Thoracic aorta (tissue), 2 donors: ENCODE data around the gene SKAP1. TPM values are rescaled to one million over a fixed set of nuclear protein-coding genes. Genes with fewer than 3 reads are reported as not detected.
"Not testable (repeated sequence)": the region's sequence is repeated elsewhere in the genome, so short reads cannot be mapped to it uniquely, and the experiment has no call there.

Source experiments
- ATAC-seq: fragments of 150-250 bp; one replicate; pipeline ENCODE4 v1.8.0; 2017; ENCODE audit warnings: low read depth; ENCODE audit not compliant: insufficient number of reproducible peaks, low FRiP score
- DNase-seq: peaks from one replicate; pipeline ENCODE4 v3.0.0-alpha.2; 2020; ENCODE audit warnings: low spot score
- H3K27ac ChIP-seq, 2 donors: fragments of 200-600 bp; sonication (generic); 1 replicate in 1 of 2; 2 replicates in 1 of 2; pipeline ENCODE4 v1.5.1; 2016; ENCODE audit warnings: mild to moderate bottlenecking in 2 of 2, moderate library complexity in 2 of 2
- H3K27me3 ChIP-seq: fragments of 200-600 bp; sonication (generic); replicated peaks from 2 replicates; pipeline ENCODE4 v1.6.0; 2016; ENCODE audit warnings: mild to moderate bottlenecking; ENCODE audit not compliant: insufficient read depth
- H3K36me3 ChIP-seq: fragments of 200-600 bp; sonication (generic); one replicate; pipeline ENCODE4 v1.5.1; 2016
- H3K4me1 ChIP-seq, 2 donors: fragments of 200-600 bp; sonication (generic); 1 replicate in 1 of 2; 2 replicates in 1 of 2; pipeline versions ENCODE4 v1.5.1 to v1.6.0; 2016; ENCODE audit warnings: low read depth in 2 of 2, mild to moderate bottlenecking in 1 of 2; ENCODE audit not compliant: control insufficient read depth in 1 of 2
- H3K4me3 ChIP-seq: fragments of 200-600 bp; sonication (generic); 2 replicates; pipeline ENCODE4 v1.5.1; 2016; ENCODE audit warnings: mild to moderate bottlenecking
- H3K9me3 ChIP-seq: fragments of 200-600 bp; sonication (generic); 2 replicates; pipeline ENCODE4 v1.5.1; 2016
- CTCF ChIP-seq: fragments of 200-600 bp; sonication (generic); IDR thresholded peaks from one replicate; pipeline ENCODE4 v1.5.1; 2019; ENCODE audit warnings: antibody characterized with exemption
- total RNA-seq, 2 donors: library from RNA; depleted of rRNA; stranded (reverse); fragments of >200 nt; gene quantifications; one replicate each; pipeline versions ENCODE4 v1.1.0 to v1.2.3, GENCODE V29; 2016

The SKAP1 gene
- total RNA-seq, 2 donors from 2014 or later: 2.6 TPM; not detected in 1

- Histone ChIP-seq H3K4me1 (peaks cover 0 to 7% of the 10 kb centered on the region in 2 donors), H3K27ac (no peak overlapping the region), H3K9me3 (no peaks in the 10 kb centered on the region), H3K27me3 (no peaks in the 10 kb centered on the region), H3K4me3 (no peak overlapping the region), H3K36me3 (no peaks in the 10 kb centered on the region)
- no peak for TF ChIP-seq CTCF
- DNase-seq (no peak), ATAC-seq (no peak)
These were observed 3.9 kb downstream of the SKAP1 start for GRCh38 chr17:48426019-48426665.

GRCh38 chr17:48422060-48422459, 8.0 kb downstream of the SKAP1 start:
- ATAC-seq, H3K27me3 ChIP-seq, H3K4me3 ChIP-seq, H3K4me1 ChIP-seq, H3K36me3 ChIP-seq, H3K9me3 ChIP-seq, H3K27ac ChIP-seq, DNase-seq: not testable (repeated sequence)

GRCh38 chr17:48420823-48421222, 9.2 kb downstream of the SKAP1 start:
- DNase-seq (no peak), ATAC-seq (no peak)
- Histone ChIP-seq H3K9me3 (no peaks in the 10 kb centered on the region), H3K36me3 (no peaks in the 10 kb centered on the region), H3K27me3 (no peaks in the 10 kb centered on the region), H3K4me1 (no peaks in the 10 kb centered on the region), H3K27ac (no peak overlapping the region), H3K4me3 (no peak overlapping the region)
- TF ChIP-seq CTCF: no peak

- no peaks in the 10 kb centered on the region for H3K27me3 ChIP-seq
- DNase-seq (no peak), ATAC-seq (no peak)
- H3K9me3 ChIP-seq: no peaks in the 10 kb centered on the region
- TF ChIP-seq CTCF: no peak
- no peaks in the 10 kb centered on the region for H3K4me1 ChIP-seq
- H3K4me3 ChIP-seq: no peak overlapping the region
- no peak overlapping the region for H3K27ac ChIP-seq
- H3K36me3 ChIP-seq: no peaks in the 10 kb centered on the region
These were observed 13.0 kb downstream of the SKAP1 start for GRCh38 chr17:48416971-48417370.

GRCh38 chr17:48413613-48414405, 16.2 kb downstream of the SKAP1 start:
- DNase-seq: no peak
- H3K9me3 ChIP-seq: no peaks in the 10 kb centered on the region
- H3K27ac ChIP-seq: no peak overlapping the region
- H3K4me1 ChIP-seq: no peaks in the 10 kb centered on the region
- H3K27me3 ChIP-seq: no peaks in the 10 kb centered on the region
- H3K36me3 ChIP-seq: no peaks in the 10 kb centered on the region
- TF ChIP-seq CTCF: no peak
- no peak for ATAC-seq
- no peak overlapping the region for H3K4me3 ChIP-seq
